GM04504 (cell line): ENCODE data around the gene CRYBG2.
"Not testable (repeated sequence)": the region's sequence is repeated elsewhere in the genome, so short reads cannot be mapped to it uniquely, and the experiment has no call there.

Experiments
- DNase-seq: peaks from one replicate; pipeline ENCODE4 v3.0.0-alpha.2; 2012; ENCODE audit warnings: low read depth

Gene CRYBG2

GRCh38 chr1:26318338-26319064, 35.4 kb downstream of the CRYBG2 start:
- DNase-seq: no peak

GRCh38 chr1:26317612-26318337, 36.2 kb downstream of the CRYBG2 start, which contains the start of gene CD52:
CD52 (plus strand) TSS chr1:26317958; CDS start chr1:26318018, 60 bp downstream.
- DNase-seq: no peak

GRCh38 chr1:26317146-26317545, 36.8 kb downstream of the CRYBG2 start:
- no peak for DNase-seq

GRCh38 chr1:26315874-26316850, 37.8 kb downstream of the CRYBG2 start:
- no peak for DNase-seq

GRCh38 chr1:26314501-26314900, 39.4 kb downstream of the CRYBG2 start:
- no peak for DNase-seq

- not testable (repeated sequence) for DNase-seq
These were observed 45.7 kb downstream of the CRYBG2 start for GRCh38 chr1:26307966-26308899.

- no peak for DNase-seq
These were observed 46.6 kb downstream of the CRYBG2 start for GRCh38 chr1:26307363-26307781.

GRCh38 chr1:26306290-26307229, 47.4 kb downstream of the CRYBG2 start, which contains the start of gene UBXN11:
UBXN11 (minus strand) TSS chr1:26306636; CDS start chr1:26302883, 3,753 bp downstream.
- DNase-seq: peak; percentile 83

GRCh38 chr1:26305667-26306289, 48.2 kb downstream of the CRYBG2 start:
- no peak for DNase-seq

GRCh38 chr1:26302733-26303405, 51.1 kb downstream of the CRYBG2 start:
- peak; percentile 48 for DNase-seq

- no peak for DNase-seq
These were observed 53.2 kb downstream of the CRYBG2 start for GRCh38 chr1:26300578-26301275.

- no peak for DNase-seq
These were observed 56.2 kb downstream of the CRYBG2 start for GRCh38 chr1:26297791-26298124.

GRCh38 chr1:26297057-26297790, 56.7 kb downstream of the CRYBG2 start:
- DNase-seq: no peak

GRCh38 chr1:26296340-26297056, 57.4 kb downstream of the CRYBG2 start:
- DNase-seq: no peak

GRCh38 chr1:26295194-26296138, 58.5 kb downstream of the CRYBG2 start:
- no peak for DNase-seq
